Measurements from ENCODE around the gene GPC5.

- TF ChIP-seq, protein P1, sequence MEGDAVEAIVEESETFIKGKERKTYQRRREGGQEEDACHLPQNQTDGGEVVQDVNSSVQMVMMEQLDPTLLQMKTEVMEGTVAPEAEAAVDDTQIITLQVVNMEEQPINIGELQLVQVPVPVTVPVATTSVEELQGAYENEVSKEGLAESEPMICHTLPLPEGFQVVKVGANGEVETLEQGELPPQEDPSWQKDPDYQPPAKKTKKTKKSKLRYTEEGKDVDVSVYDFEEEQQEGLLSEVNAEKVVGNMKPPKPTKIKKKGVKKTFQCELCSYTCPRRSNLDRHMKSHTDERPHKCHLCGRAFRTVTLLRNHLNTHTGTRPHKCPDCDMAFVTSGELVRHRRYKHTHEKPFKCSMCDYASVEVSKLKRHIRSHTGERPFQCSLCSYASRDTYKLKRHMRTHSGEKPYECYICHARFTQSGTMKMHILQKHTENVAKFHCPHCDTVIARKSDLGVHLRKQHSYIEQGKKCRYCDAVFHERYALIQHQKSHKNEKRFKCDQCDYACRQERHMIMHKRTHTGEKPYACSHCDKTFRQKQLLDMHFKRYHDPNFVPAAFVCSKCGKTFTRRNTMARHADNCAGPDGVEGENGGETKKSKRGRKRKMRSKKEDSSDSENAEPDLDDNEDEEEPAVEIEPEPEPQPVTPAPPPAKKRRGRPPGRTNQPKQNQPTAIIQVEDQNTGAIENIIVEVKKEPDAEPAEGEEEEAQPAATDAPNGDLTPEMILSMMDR (IDR thresholded peaks at IDR 0.05): no peak
- TF ChIP-seq POLR2A (IDR thresholded peaks at IDR 0.05): no peak
These were observed 826 bp upstream of the GPC5 start for GRCh38 chr13:91397595-91397994.

All from uterus (tissue), 2 donors.